Measurements from ENCODE around the gene SMARCE1. TPM values are rescaled to one million over a fixed set of nuclear protein-coding genes. Genes with fewer than 3 reads are reported as not detected.
A peak's percentile ranks its signal among the peaks of the same experiment; 100 is the strongest.

SMARCE1 gene
- total RNA-seq, 1 experiment from 2014 or later = 57.9 TPM

GRCh38 chr17:40597156-40597555 lies 50.5 kb downstream of the SMARCE1 start:
- ChIA-PET POLR2A (ENCODE audit: unreplicated experiment) (no interaction called here), CTCF (no interaction called here)

GRCh38 chr17:40596261-40596919 lies 51.2 kb downstream of the SMARCE1 start:
- ChIA-PET CTCF (no interaction called here), POLR2A (ENCODE audit: unreplicated experiment) (no interaction called here)
- no peaks in the 10 kb centered on the region for H3K4me1 ChIP-seq (ENCODE audit: insufficient read depth, low read length)
- no peaks in the 10 kb centered on the region for H3K9me2 ChIP-seq (replicated peaks; ENCODE audit: low read length)
- H3K79me2 ChIP-seq (ENCODE audit: low read length) = no peaks in the 10 kb centered on the region
- H3K27ac ChIP-seq (ENCODE audit: low read length) = no peak overlapping the region
- ATAC-seq (no peak), DNase-seq (no peak)
- no peak for TF ChIP-seq EZH2phosphoT487 (IDR thresholded peaks at IDR 0.05; ENCODE audit: borderline replicate concordance, low read length)
- TF ChIP-seq EZH2 (IDR thresholded peaks at IDR 0.05; ENCODE audit: low read length, unreplicated experiment) = no peak
- TF ChIP-seq CTCF (conservative IDR thresholded peaks at IDR 0.05; ENCODE audit: low read depth, low read length) = no peak
- no peak overlapping the region for H3K9ac ChIP-seq (ENCODE audit: low read length)
- H3F3A ChIP-seq (ENCODE audit: low read length, unreplicated experiment) = no peaks in the 10 kb centered on the region
- no peaks in the 10 kb centered on the region for H3K27me3 ChIP-seq (ENCODE audit: low read length)
- intact Hi-C loops (cut with micrococcal nuclease) = no loop called here
- BruUV-seq (replicated peaks) = no TSS peak
- no peak overlapping the region for H3K4me3 ChIP-seq (ENCODE audit: low read length)
- H4K20me1 ChIP-seq (ENCODE audit: low read length) = no peaks in the 10 kb centered on the region
- H3K36me3 ChIP-seq (ENCODE audit: low read depth, low read length) = no peaks in the 10 kb centered on the region
- no peak overlapping the region for H3K4me2 ChIP-seq (ENCODE audit: low read length)
- H2AFZ ChIP-seq (ENCODE audit: low read length) = peak overlapping the region; percentile 42
- H3K9me3 ChIP-seq (ENCODE audit: low read length) = no peaks in the 10 kb centered on the region

More at GRCh38 chr17:40597156-40597555, 50.5 kb downstream of the SMARCE1 start:
- Histone ChIP-seq H3K4me2 (ENCODE audit: low read length) (no peak overlapping the region), H3K79me2 (ENCODE audit: low read length) (no peaks in the 10 kb centered on the region), H3K4me3 (ENCODE audit: low read length) (no peak overlapping the region), H3K4me1 (ENCODE audit: insufficient read depth, low read length) (no peaks in the 10 kb centered on the region), H3K27me3 (ENCODE audit: low read length) (no peaks in the 10 kb centered on the region), H3K9me2 (replicated peaks; ENCODE audit: low read length) (no peaks in the 10 kb centered on the region), H2AFZ (ENCODE audit: low read length) (no peak overlapping the region), H3K36me3 (ENCODE audit: low read depth, low read length) (no peaks in the 10 kb centered on the region), H3F3A (ENCODE audit: low read length, unreplicated experiment) (no peaks in the 10 kb centered on the region), H3K9ac (ENCODE audit: low read length) (no peak overlapping the region), H3K9me3 (ENCODE audit: low read length) (no peaks in the 10 kb centered on the region), H4K20me1 (ENCODE audit: low read length) (no peaks in the 10 kb centered on the region), H3K27ac (ENCODE audit: low read length) (no peak overlapping the region)
- TF ChIP-seq CTCF (conservative IDR thresholded peaks at IDR 0.05; ENCODE audit: low read depth, low read length) = no peak
- no peak for TF ChIP-seq EZH2 (IDR thresholded peaks at IDR 0.05; ENCODE audit: low read length, unreplicated experiment)
- DNase-seq (no peak), ATAC-seq (no peak)
- no TSS peak for BruUV-seq (replicated peaks)
- intact Hi-C loops (cut with micrococcal nuclease) = no loop called here

DNA sequence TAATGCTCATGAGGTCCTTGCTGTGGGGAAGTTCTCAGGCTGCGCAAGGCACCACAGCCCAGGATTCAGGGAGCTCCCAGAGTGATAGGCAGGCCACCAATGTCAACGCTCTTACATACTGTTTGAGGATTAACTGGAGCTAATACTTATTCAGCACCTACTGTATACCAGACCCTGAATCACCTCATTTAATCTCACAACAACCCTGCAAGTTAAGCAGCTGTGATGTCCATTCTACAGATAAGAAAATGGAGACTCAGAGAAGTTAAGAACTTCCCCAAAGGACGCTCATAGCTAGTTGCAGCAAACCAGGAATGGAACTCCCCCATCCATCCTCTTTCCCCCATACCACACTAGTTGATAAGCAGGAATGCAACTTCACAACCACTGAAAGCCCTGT lies 56.9 kb downstream of the SMARCE1 start:
- H3K9me2 ChIP-seq (replicated peaks; ENCODE audit: low read length) = no peaks in the 10 kb centered on the region
- ATAC-seq (no peak), DNase-seq (no peak)
- H3K27me3 ChIP-seq (ENCODE audit: low read length) = no peaks in the 10 kb centered on the region
- H3K4me2 ChIP-seq (ENCODE audit: low read length) = no peak overlapping the region
- BruUV-seq (replicated peaks) = no TSS peak
- H3K79me2 ChIP-seq (ENCODE audit: low read length) = no peaks in the 10 kb centered on the region
- ChIA-PET CTCF (no interaction called here), POLR2A (ENCODE audit: unreplicated experiment) (no interaction called here)
- H3F3A ChIP-seq (ENCODE audit: low read length, unreplicated experiment) = no peaks in the 10 kb centered on the region
- no peak overlapping the region for H3K27ac ChIP-seq (ENCODE audit: low read length)
- no peaks in the 10 kb centered on the region for H3K36me3 ChIP-seq (ENCODE audit: low read depth, low read length)
- H3K4me1 ChIP-seq (ENCODE audit: insufficient read depth, low read length) = no peaks in the 10 kb centered on the region
- no peaks in the 10 kb centered on the region for H4K20me1 ChIP-seq (ENCODE audit: low read length)
- no peak overlapping the region for H3K9ac ChIP-seq (ENCODE audit: low read length)
- no peak overlapping the region for H3K4me3 ChIP-seq (ENCODE audit: low read length)
- intact Hi-C loops (cut with micrococcal nuclease) = no loop called here
- no peaks in the 10 kb centered on the region for H3K9me3 ChIP-seq (ENCODE audit: low read length)
- TF ChIP-seq EZH2 (IDR thresholded peaks at IDR 0.05; ENCODE audit: low read length, unreplicated experiment) (no peak), EZH2phosphoT487 (IDR thresholded peaks at IDR 0.05; ENCODE audit: borderline replicate concordance, low read length) (no peak), CTCF (conservative IDR thresholded peaks at IDR 0.05; ENCODE audit: low read depth, low read length) (no peak)
- no peak overlapping the region for H2AFZ ChIP-seq (ENCODE audit: low read length)
